ENCODE measurements around the gene ZNF549. TPM values are rescaled to one million over a fixed set of nuclear protein-coding genes. Genes with fewer than 3 reads are reported as not detected.
A peak's percentile ranks its signal among the peaks of the same experiment; 100 is the strongest.

The ZNF549 gene
- total RNA-seq, 2 experiments from 2014 or later: 9.0 to 9.1 TPM

GRCh38 chr19:57578487-57579205 is 51.5 kb downstream of the ZNF549 start, which contains the start of gene ZNF416:
ZNF416 (minus strand) TSS chr19:57578911; CDS start chr19:57578704, 207 bp downstream.
- POLR2A ChIA-PET: interaction anchor here (0.6 kb wide), 1 partner anchor 216 kb away, joined by 3 read pairs; no protein-coding TSS in a partner anchor
- peaks cover 28% of the 10 kb centered on the region for H3K4me1 Mint-ChIP-seq

GRCh38 chr19:57583104-57583520 is 56.0 kb downstream of the ZNF549 start:
- H3K4me1 Mint-ChIP-seq: peaks cover 30% of the 10 kb centered on the region
- H3K36me3 Mint-ChIP-seq (ENCODE audit: low read depth): peaks cover 58% of the 10 kb centered on the region
- CTCF ChIA-PET: interaction anchor here (1.0 kb wide), 1 partner anchor 35 kb away, joined by 3 read pairs; no protein-coding TSS in a partner anchor
- no peaks in the 10 kb centered on the region for H3K27me3 Mint-ChIP-seq
- DNase-seq: no peak
- POLR2A ChIA-PET: no interaction called here
- peak overlapping the region; percentile 19 for H3K4me3 Mint-ChIP-seq
- peaks cover 61% of the 10 kb centered on the region for H3K9me3 Mint-ChIP-seq
- H3K27ac Mint-ChIP-seq: peak overlapping the region; percentile 93

More at GRCh38 chr19:57578487-57579205, 51.5 kb downstream of the ZNF549 start, which contains the start of gene ZNF416:
- Mint-ChIP-seq H3K27ac (peak within 1 kb of the TSS; percentile 92), H3K27me3 (no peaks in the 10 kb centered on the region), H3K4me3 (peak within 1 kb of the TSS; percentile 78), H3K36me3 (ENCODE audit: low read depth) (peaks cover 62% of the 10 kb centered on the region), H3K9me3 (peaks cover 69% of the 10 kb centered on the region)
- DNase-seq: peak; percentile 98
- CTCF ChIA-PET: interaction anchor here (1.1 kb wide), 1 partner anchor 27 kb away, joined by 3 read pairs; no protein-coding TSS in a partner anchor

GRCh38 chr19:57583521-57584416 is 56.6 kb downstream of the ZNF549 start, which contains the start of gene ZIK1:
ZIK1 (plus strand) TSS chr19:57584145; CDS start chr19:57584357, 212 bp downstream.
- H3K36me3 Mint-ChIP-seq (ENCODE audit: low read depth): peaks cover 63% of the 10 kb centered on the region
- H3K4me1 Mint-ChIP-seq: peaks cover 27% of the 10 kb centered on the region
- peak; percentile 92 for DNase-seq
- ChIA-PET POLR2A (no interaction called here), CTCF (interaction anchor here (1.0 kb wide), 1 partner anchor 35 kb away, joined by 3 read pairs; no protein-coding TSS in a partner anchor)
- peak within 1 kb of the TSS; percentile 96 for H3K4me3 Mint-ChIP-seq
- no peaks in the 10 kb centered on the region for H3K27me3 Mint-ChIP-seq
- H3K27ac Mint-ChIP-seq: peak within 1 kb of the TSS; percentile 93
- peaks cover 66% of the 10 kb centered on the region for H3K9me3 Mint-ChIP-seq

GRCh38 chr19:57587529-57587928 is 60.4 kb downstream of the ZNF549 start:
- Mint-ChIP-seq H3K27ac (peak overlapping the region; percentile 37), H3K27me3 (no peaks in the 10 kb centered on the region), H3K9me3 (peaks cover 71% of the 10 kb centered on the region), H3K36me3 (ENCODE audit: low read depth) (peaks cover 79% of the 10 kb centered on the region), H3K4me1 (peaks cover 19% of the 10 kb centered on the region), H3K4me3 (no peak overlapping the region)
- POLR2A ChIA-PET: no interaction called here
- no peak for DNase-seq
- CTCF ChIA-PET: no interaction called here

DNA sequence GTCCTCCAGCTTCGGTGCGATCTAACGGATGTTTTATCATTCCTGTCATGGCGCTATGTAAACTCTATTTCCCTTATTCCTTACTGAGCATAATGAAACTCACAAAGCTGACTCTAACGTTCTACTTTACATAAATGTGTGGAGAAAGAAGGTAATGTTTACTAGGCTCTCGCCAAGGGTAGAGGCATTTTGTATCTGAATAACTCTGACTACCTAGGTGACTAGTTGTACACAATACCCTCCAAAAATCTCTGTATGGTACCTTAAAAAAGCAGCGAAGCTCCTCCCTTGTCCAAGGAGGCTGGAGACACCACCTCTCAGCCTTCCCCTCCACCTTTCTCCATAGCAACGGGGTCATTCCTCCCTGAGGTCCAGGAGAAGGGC is 72.2 kb downstream of the ZNF549 start:
- CTCF ChIA-PET: no interaction called here
- Mint-ChIP-seq H3K27ac (peak overlapping the region; percentile 85), H3K27me3 (no peaks in the 10 kb centered on the region), H3K4me1 (peaks cover 21% of the 10 kb centered on the region), H3K4me3 (peak overlapping the region; percentile 81), H3K9me3 (peaks cover 51% of the 10 kb centered on the region), H3K36me3 (ENCODE audit: low read depth) (peaks cover 39% of the 10 kb centered on the region)
- no peak for DNase-seq
- POLR2A ChIA-PET: no interaction called here

- ChIA-PET CTCF (no interaction called here), POLR2A (no interaction called here)
- Mint-ChIP-seq H3K4me3 (peak within 1 kb of the TSS; percentile 81), H3K36me3 (ENCODE audit: low read depth) (peaks cover 44% of the 10 kb centered on the region), H3K27me3 (no peaks in the 10 kb centered on the region), H3K27ac (peak within 1 kb of the TSS; percentile 85), H3K9me3 (peaks cover 56% of the 10 kb centered on the region), H3K4me1 (peaks cover 21% of the 10 kb centered on the region)
- peak; percentile 91 for DNase-seq
Observed at GRCh38 chr19:57599761-57600383, 72.7 kb downstream of the ZNF549 start, which contains the start of gene ZNF530. ZNF530 (plus strand) TSS chr19:57599885; CDS start chr19:57604346, 4,461 bp downstream.

DNA sequence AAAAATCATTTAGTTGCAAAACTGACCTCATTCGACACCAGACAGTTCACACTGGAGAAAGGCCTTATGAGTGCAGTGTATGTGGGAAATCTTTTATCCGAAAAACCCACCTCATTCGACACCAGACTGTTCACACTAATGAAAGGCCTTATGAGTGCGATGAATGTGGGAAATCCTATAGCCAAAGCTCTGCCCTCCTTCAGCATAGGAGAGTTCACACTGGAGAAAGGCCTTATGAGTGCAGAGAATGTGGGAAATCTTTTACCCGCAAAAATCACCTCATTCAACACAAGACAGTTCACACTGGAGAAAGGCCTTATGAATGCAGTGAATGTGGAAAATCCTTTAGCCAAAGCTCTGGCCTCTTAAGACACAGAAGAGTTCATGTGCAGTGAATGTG is 79.8 kb downstream of the ZNF549 start:
- DNase-seq: no peak
- ChIA-PET CTCF (no interaction called here), POLR2A (no interaction called here)
- Mint-ChIP-seq H3K27ac (no peak overlapping the region), H3K4me1 (no peaks in the 10 kb centered on the region), H3K36me3 (ENCODE audit: low read depth) (peaks cover 73% of the 10 kb centered on the region), H3K27me3 (no peaks in the 10 kb centered on the region), H3K9me3 (peaks cover 65% of the 10 kb centered on the region), H3K4me3 (no peak overlapping the region)

Other genes with a start within 250 kb of the ZNF549 start
- gene ZNF460, start 246.9 kb upstream of the ZNF549 start, total RNA-seq: 10 to 100 TPM; 41.3 to 45.0 TPM
- 1 to 10 TPM; 8.7 to 9.1 TPM for gene ZNF543, start 206.9 kb upstream of the ZNF549 start, total RNA-seq
- 1 to 10 TPM; 9.0 TPM for gene ZNF304, start 176.1 kb upstream of the ZNF549 start, total RNA-seq
- 10 to 100 TPM in 1 of 2 experiments, 1 to 10 TPM in 1; 9.0 to 10.3 TPM for gene TRAPPC2B, start 163.8 kb upstream of the ZNF549 start, total RNA-seq
- gene ZNF547, start 163.8 kb upstream of the ZNF549 start, total RNA-seq: 1 to 10 TPM; 4.6 TPM
- 10 to 100 TPM; 29.1 to 31.8 TPM for gene ZNF548, start 137.5 kb upstream of the ZNF549 start, total RNA-seq
- gene ZNF17, start 116.2 kb upstream of the ZNF549 start, total RNA-seq: 10 to 100 TPM; 14.3 to 15.7 TPM
- 10 to 100 TPM; 11.2 to 12.5 TPM for gene ZNF749, start 92.0 kb upstream of the ZNF549 start, total RNA-seq
- under 1 TPM; 0.15 to 0.21 TPM for gene VN1R1, start 70.2 kb upstream of the ZNF549 start, total RNA-seq
- 1 to 10 TPM; 9.0 to 9.2 TPM for gene ZNF772, start 49.8 kb upstream of the ZNF549 start, total RNA-seq
- 10 to 100 TPM in 1 of 2 experiments, 1 to 10 TPM in 1; 9.8 to 11.4 TPM for gene ZNF419, start 39.6 kb upstream of the ZNF549 start, total RNA-seq
- gene ZNF773, start 27.4 kb upstream of the ZNF549 start, total RNA-seq: 10 to 100 TPM; 10.6 to 11.0 TPM
- gene ZNF550, start 32.5 kb downstream of the ZNF549 start, total RNA-seq: 10 to 100 TPM; 12.6 to 16.0 TPM
- gene ZNF416, start 51.6 kb downstream of the ZNF549 start, total RNA-seq: 1 to 10 TPM; 7.2 to 7.8 TPM
- gene ZIK1, start 56.8 kb downstream of the ZNF549 start, total RNA-seq: 1 to 10 TPM; 8.2 to 8.4 TPM
- gene ZNF530, start 72.5 kb downstream of the ZNF549 start, total RNA-seq: 10 to 100 TPM; 10.3 to 12.1 TPM
- 10 to 100 TPM; 13.7 to 15.4 TPM for gene ZNF134, start 86.9 kb downstream of the ZNF549 start, total RNA-seq
- gene ZNF211, start 105.8 kb downstream of the ZNF549 start, total RNA-seq: 10 to 100 TPM; 16.5 to 17.9 TPM
- not detected for gene ZSCAN4, start 141.6 kb downstream of the ZNF549 start, total RNA-seq
- 10 to 100 TPM; 13.4 to 16.2 TPM for gene ZNF551, start 154.6 kb downstream of the ZNF549 start, total RNA-seq
- gene ZNF154, start 181.8 kb downstream of the ZNF549 start, total RNA-seq: 1 to 10 TPM; 5.0 to 5.8 TPM
- gene ZNF671, start 200.3 kb downstream of the ZNF549 start, total RNA-seq: 10 to 100 TPM; 13.9 to 14.4 TPM
- gene ZNF776, start 219.5 kb downstream of the ZNF549 start, total RNA-seq: 10 to 100 TPM; 16.1 to 21.4 TPM
- gene ZNF586, start 242.3 kb downstream of the ZNF549 start, total RNA-seq: 10 to 100 TPM; 26.8 to 28.4 TPM

Data from activated CD4-positive, alpha-beta T cell treated with anti-CD3 and anti-CD28 coated beads, Interleukin-2, amount 10 ng/mL, durations not matched to agents 7 days and 5 days (primary cell).